GM18507 (cell line): ENCODE results near the gene CORO2B.
A peak's percentile ranks its signal among the peaks of the same experiment; 100 is the strongest.
"Not testable (repeated sequence)": the region's sequence is repeated elsewhere in the genome, so short reads cannot be mapped to it uniquely, and the experiment has no call there.

Experiments
- DNase-seq: peaks from one replicate; pipeline ENCODE4 v3.0.0; 2011; ENCODE audit warnings: low read depth; ENCODE audit not compliant: insufficient read length; ENCODE audit errors: extremely low spot score
- FAIRE-seq: peaks from 2 replicates; lab custom pipeline; 2011; peaks lifted over from hg19 to GRCh38; lab: Jason Lieb, UNC

The CORO2B gene

GRCh38 chr15:68638953-68639515 lies 60.2 kb downstream of the CORO2B start:
- FAIRE-seq (no peak), DNase-seq (no peak)

GRCh38 chr15:68639926-68640600 lies 61.3 kb downstream of the CORO2B start:
- DNase-seq (no peak), FAIRE-seq (no peak)

- DNase-seq: no peak
These were observed 62.1 kb downstream of the CORO2B start for GRCh38 chr15:68640791-68641331.

GRCh38 chr15:68641376-68641775 lies 62.6 kb downstream of the CORO2B start:
- no peak for FAIRE-seq
- DNase-seq: no peak

More at GRCh38 chr15:68640791-68641331, 62.1 kb downstream of the CORO2B start:
- no peak for FAIRE-seq

- DNase-seq (no peak), FAIRE-seq (no peak)
These were observed 63.7 kb downstream of the CORO2B start for GRCh38 chr15:68642491-68642845.

GRCh38 chr15:68643216-68643830 lies 64.5 kb downstream of the CORO2B start:
- FAIRE-seq (no peak), DNase-seq (no peak)

GRCh38 chr15:68644083-68644904 lies 65.5 kb downstream of the CORO2B start:
- DNase-seq (no peak), FAIRE-seq (no peak)

- no peak for FAIRE-seq
- no peak for DNase-seq
These were observed 66.2 kb downstream of the CORO2B start for GRCh38 chr15:68644996-68645395.

- no peak for FAIRE-seq
These were observed 67.4 kb downstream of the CORO2B start for GRCh38 chr15:68646156-68646555.

GRCh38 chr15:68646696-68647095 lies 67.9 kb downstream of the CORO2B start:
- FAIRE-seq (no peak), DNase-seq (no peak)

More at GRCh38 chr15:68646156-68646555, 67.4 kb downstream of the CORO2B start:
- no peak for DNase-seq

- not testable (repeated sequence) for FAIRE-seq
These were observed 68.6 kb downstream of the CORO2B start for GRCh38 chr15:68647361-68647760.

GRCh38 chr15:68650901-68651709 lies 72.3 kb downstream of the CORO2B start:
- FAIRE-seq: no peak

More at GRCh38 chr15:68647361-68647760, 68.6 kb downstream of the CORO2B start:
- DNase-seq: not testable (repeated sequence)

GRCh38 chr15:68651916-68652525 lies 73.2 kb downstream of the CORO2B start:
- DNase-seq (no peak), FAIRE-seq (no peak)

More at GRCh38 chr15:68650901-68651709, 72.3 kb downstream of the CORO2B start:
- DNase-seq: peak; percentile 18

GRCh38 chr15:68653031-68653635 lies 74.3 kb downstream of the CORO2B start:
- DNase-seq (no peak), FAIRE-seq (no peak)

GRCh38 chr15:68653801-68654200 lies 75.0 kb downstream of the CORO2B start:
- DNase-seq: no peak
- no peak for FAIRE-seq

- FAIRE-seq (no peak), DNase-seq (no peak)
These were observed 76.2 kb downstream of the CORO2B start for GRCh38 chr15:68654786-68655560.

- FAIRE-seq: no peak
- DNase-seq: no peak
These were observed 77.1 kb downstream of the CORO2B start for GRCh38 chr15:68655686-68656437.
